Thymus (tissue), 11 donors: ENCODE results near the gene KCNB1. TPM values are rescaled to one million over a fixed set of nuclear protein-coding genes. Genes with fewer than 3 reads are reported as not detected.

Experiments
- DNase-seq, 9 donors: peaks; one replicate each; pipeline ENCODE4 v3.0.0-alpha.2; 2013; ENCODE audit warnings: low spot score in 9 of 9, low read depth in 6 of 9, missing footprints in 1 of 9
- H3K27ac ChIP-seq, 2 donors: one replicate each; pipeline ENCODE4 v1.5.1; 2013; ENCODE audit warnings: control low read depth in 1 of 2, low read depth in 1 of 2, low read length in 1 of 2, mild to moderate bottlenecking in 1 of 2, moderate library complexity in 1 of 2
- H3K27me3 ChIP-seq, 2 donors: one replicate each; pipeline ENCODE4 v1.5.1; 2013; ENCODE audit warnings: low read length in 1 of 2; ENCODE audit not compliant: control insufficient read depth in 2 of 2, insufficient read depth in 1 of 2
- H3K36me3 ChIP-seq, 2 donors: one replicate each; pipeline ENCODE4 v1.5.1; 2013; ENCODE audit warnings: low read length in 1 of 2, mild to moderate bottlenecking in 1 of 2, moderate library complexity in 1 of 2; ENCODE audit not compliant: control insufficient read depth in 2 of 2, insufficient read depth in 2 of 2
- H3K4me1 ChIP-seq, 2 donors: one replicate each; pipeline ENCODE4 v1.5.1; 2013; ENCODE audit warnings: low read length in 2 of 2; ENCODE audit not compliant: control insufficient read depth in 2 of 2, insufficient read depth in 2 of 2
- H3K4me3 ChIP-seq, 2 donors: one replicate each; pipeline ENCODE4 v1.5.1; 2013; ENCODE audit warnings: low read length in 2 of 2, control low read depth in 1 of 2, mild to moderate bottlenecking in 1 of 2
- H3K9me3 ChIP-seq, 2 donors: one replicate each; pipeline ENCODE4 v1.5.1; 2013; ENCODE audit warnings: low read length in 1 of 2, mild to moderate bottlenecking in 1 of 2; ENCODE audit not compliant: control insufficient read depth in 2 of 2, insufficient read depth in 1 of 2
- WGBS: extraction: QIAGEN DNeasy Blood & Tissue Kit; methylation state at CpG from one replicate; pipeline ENCODE4 v1.1.7; 2013; 5-methylcytosine and 5-hydroxymethylcytosine counted together
- polyA plus RNA-seq: library from polyadenylated mRNA; stranded (reverse); fragments of 200-250 nt; gene quantifications from one replicate; pipeline ENCODE4 v1.2.3, GENCODE V29; 2013
- total RNA-seq: library from RNA; stranded (reverse); fragments of 120-200 nt; gene quantifications from one replicate; pipeline ENCODE4 v1.2.4, GENCODE V29; 2013
- donor health status: healthy.

KCNB1 gene
- total and polyA plus RNA-seq, 2 donors, result 0.09 to 0.55 TPM

- Histone ChIP-seq H3K4me1 (peaks cover 0 to 7% of the 10 kb centered on the region in 2 donors), H3K4me3 (no peak overlapping the region), H3K27me3 (no peaks in the 10 kb centered on the region), H3K36me3 (no peaks in the 10 kb centered on the region), H3K27ac (no peak overlapping the region), H3K9me3 (no peaks in the 10 kb centered on the region)
- no peak for DNase-seq
- WGBS, result 90% methylated on average over 6 of the region's 6 CpGs
Observed at GRCh38 chr20:49455691-49456090, 26.8 kb downstream of the KCNB1 start.

- Histone ChIP-seq H3K4me1 (peaks cover 0 to 5% of the 10 kb centered on the region in 2 donors), H3K4me3 (no peak overlapping the region), H3K36me3 (no peaks in the 10 kb centered on the region), H3K27me3 (no peaks in the 10 kb centered on the region), H3K9me3 (no peaks in the 10 kb centered on the region), H3K27ac (no peak overlapping the region)
- 83% methylated on average over 9 of the region's 9 CpGs for WGBS
- no peak for DNase-seq
Observed at GRCh38 chr20:49452011-49452482, 30.4 kb downstream of the KCNB1 start.

GRCh38 chr20:49450281-49450721 is 32.2 kb downstream of the KCNB1 start:
- H3K4me1 ChIP-seq, result no peaks in the 10 kb centered on the region

GRCh38 chr20:49448917-49449316 is 33.6 kb downstream of the KCNB1 start:
- Histone ChIP-seq H3K27me3 (peaks cover 0 to 5% of the 10 kb centered on the region in 2 donors), H3K27ac (no peak overlapping the region)
- WGBS, result 88% methylated on average over 6 of the region's 6 CpGs

More at GRCh38 chr20:49450281-49450721, 32.2 kb downstream of the KCNB1 start:
- H3K27ac ChIP-seq, result no peak overlapping the region
- H3K27me3 ChIP-seq, result peaks cover 0 to under 1% of the 10 kb centered on the region in 2 donors
- no peaks in the 10 kb centered on the region for H3K36me3 ChIP-seq
- H3K9me3 ChIP-seq, result no peaks in the 10 kb centered on the region
- H3K4me3 ChIP-seq, result no peak overlapping the region
- no peak for DNase-seq
- 64% methylated on average over 14 of the region's 14 CpGs for WGBS

GRCh38 chr20:49447946-49448809 is 34.3 kb downstream of the KCNB1 start:
- H3K27ac ChIP-seq, result no peak overlapping the region
- no peaks in the 10 kb centered on the region for H3K4me1 ChIP-seq
- no peak overlapping the region for H3K4me3 ChIP-seq
- 74% methylated on average over 5 of the region's 5 CpGs for WGBS
- peaks cover 0 to 5% of the 10 kb centered on the region in 2 donors for H3K27me3 ChIP-seq
- no peak for DNase-seq
- H3K36me3 ChIP-seq, result no peaks in the 10 kb centered on the region
- no peaks in the 10 kb centered on the region for H3K9me3 ChIP-seq

More at GRCh38 chr20:49448917-49449316, 33.6 kb downstream of the KCNB1 start:
- no peaks in the 10 kb centered on the region for H3K36me3 ChIP-seq
- no peak overlapping the region for H3K4me3 ChIP-seq
- no peaks in the 10 kb centered on the region for H3K9me3 ChIP-seq
- DNase-seq, result no peak
- H3K4me1 ChIP-seq, result no peaks in the 10 kb centered on the region

- H3K27me3 ChIP-seq, result peaks cover 0 to 5% of the 10 kb centered on the region in 2 donors
- no peaks in the 10 kb centered on the region for H3K4me1 ChIP-seq
- DNase-seq, result no peak
- no peaks in the 10 kb centered on the region for H3K36me3 ChIP-seq
- 91% methylated on average over 6 of the region's 6 CpGs for WGBS
- no peak overlapping the region for H3K27ac ChIP-seq
- H3K9me3 ChIP-seq, result no peaks in the 10 kb centered on the region
- H3K4me3 ChIP-seq, result no peak overlapping the region
Observed at GRCh38 chr20:49447364-49447763, 35.1 kb downstream of the KCNB1 start.

- no peaks in the 10 kb centered on the region for H3K4me1 ChIP-seq
- no peak overlapping the region for H3K27ac ChIP-seq
- H3K9me3 ChIP-seq, result no peaks in the 10 kb centered on the region
- H3K27me3 ChIP-seq, result peaks cover 0 to 8% of the 10 kb centered on the region in 2 donors
- H3K36me3 ChIP-seq, result no peaks in the 10 kb centered on the region
- DNase-seq, result peak in 1 of 9 donors; percentile 2
- 65% methylated on average over 5 of the region's 5 CpGs for WGBS
- no peak overlapping the region for H3K4me3 ChIP-seq
Observed at GRCh38 chr20:49446808-49447207, 35.7 kb downstream of the KCNB1 start.

- no peak overlapping the region for H3K4me3 ChIP-seq
- no peaks in the 10 kb centered on the region for H3K4me1 ChIP-seq
- H3K36me3 ChIP-seq, result no peaks in the 10 kb centered on the region
- H3K27ac ChIP-seq, result no peak overlapping the region
- WGBS, result 97% methylated on average over 3 of the region's 3 CpGs
- peaks cover 0 to 8% of the 10 kb centered on the region in 2 donors for H3K27me3 ChIP-seq
- H3K9me3 ChIP-seq, result no peaks in the 10 kb centered on the region
- no peak for DNase-seq
Observed at GRCh38 chr20:49446080-49446479, 36.4 kb downstream of the KCNB1 start.

- WGBS, result 8% methylated on average over 5 of the region's 5 CpGs
- H3K4me1 ChIP-seq, result no peaks in the 10 kb centered on the region
- H3K9me3 ChIP-seq, result no peaks in the 10 kb centered on the region
- no peak overlapping the region for H3K4me3 ChIP-seq
- DNase-seq, result no peak
- H3K27ac ChIP-seq, result no peak overlapping the region
- H3K36me3 ChIP-seq, result no peaks in the 10 kb centered on the region
- peaks cover 0 to 8% of the 10 kb centered on the region in 2 donors for H3K27me3 ChIP-seq
Observed at GRCh38 chr20:49445176-49445575, 37.3 kb downstream of the KCNB1 start.
